GM12878 (cell line): ENCODE data around the gene HECTD3. TPM values are rescaled to one million over a fixed set of nuclear protein-coding genes. Genes with fewer than 3 reads are reported as not detected.

Experiments used
- ATAC-seq: fragments of 200-7000 bp; cut with Tn5 transposase; 3 replicates; pipeline ENCODE4 v1.9.1; 2020; ENCODE audit warnings: mild to moderate bottlenecking, moderate library complexity
- BruUV-seq: library from RNA; stranded (reverse); fragments of 400-500 nt; replicated peaks from 2 replicates; lab custom pipeline; 2021; lab: Mats Ljungman, UMichigan
- CTCF ChIA-PET: fragments of 300-600 bp; sonication (Branson Sonifier 250); formaldehyde crosslinking; extraction: SDS; loops from one replicate; lab custom pipeline; 2021; ENCODE audit warnings: inconsistent platforms; lab: Yijun Ruan, JAX
- POLR2A ChIA-PET: fragments of 350-600 bp; formaldehyde crosslinking; extraction: SDS; loops from one replicate; lab custom pipeline; 2021; ENCODE audit warnings: inconsistent platforms; lab: Charles Lee
- RAD21 ChIA-PET: fragments of 300-600 bp; sonication (Branson Sonifier 250); formaldehyde crosslinking; loops from one replicate; lab custom pipeline; 2023; ENCODE audit warnings: antibody characterized with exemption; ENCODE audit not compliant: unreplicated experiment; lab: Charles Lee
- SMC1A ChIA-PET: fragments of 300-600 bp; sonication (Branson Sonifier 250); formaldehyde crosslinking; loops from one replicate; lab custom pipeline; 2023; ENCODE audit not compliant: unreplicated experiment, uncharacterized antibody; lab: Charles Lee
- DNase-seq: peaks from one replicate; pipeline ENCODE4 v3.0.0-alpha.2; 2011; ENCODE audit warnings: low read depth, low spot score
- FAIRE-seq: peaks from 3 replicates; lab custom pipeline; 2011; peaks lifted over from hg19 to GRCh38; lab: Jason Lieb, UNC
- H2AFZ ChIP-seq: 2 replicates; pipeline ENCODE4 v1.6.0; 2011; ENCODE audit warnings: low read depth, low read length, control low read depth; ENCODE audit not compliant: control insufficient read depth
- H3K27ac ChIP-seq: 2 replicates; pipeline ENCODE4 v1.5.1; 2011; ENCODE audit warnings: control low read depth; ENCODE audit not compliant: control insufficient read depth, insufficient read depth
- H3K27me3 ChIP-seq, 2 experiments: replicated peaks in 1 of 2; 2 replicates each; pipeline versions ENCODE4 v1.6.0 to v1.6.1; 2011; ENCODE audit warnings: low read length in 1 of 2; ENCODE audit not compliant: control insufficient read depth in 2 of 2, insufficient read depth in 2 of 2
- H3K36me3 ChIP-seq, 2 experiments: 2 replicates each; pipeline ENCODE4 v1.5.1; 2011; ENCODE audit warnings: low read length in 1 of 2; ENCODE audit not compliant: control insufficient read depth in 2 of 2, insufficient read depth in 2 of 2
- H3K4me1 ChIP-seq: 2 replicates; pipeline ENCODE4 v1.6.1; 2011; ENCODE audit warnings: mild to moderate bottlenecking, low read length, moderate library complexity, mixed read lengths; ENCODE audit not compliant: control insufficient read depth, insufficient read depth
- H3K4me2 ChIP-seq: 2 replicates; pipeline ENCODE4 v1.6.0; 2011; ENCODE audit warnings: control low read depth; ENCODE audit not compliant: control insufficient read depth, insufficient read depth
- H3K4me3 ChIP-seq: fragments of 200-600 bp; sonication (generic); 2 replicates; pipeline ENCODE4 v1.5.1; 2016
- H3K79me2 ChIP-seq: 2 replicates; pipeline ENCODE4 v1.6.0; 2011; ENCODE audit warnings: low read length; ENCODE audit not compliant: control insufficient read depth, insufficient read depth
- H3K9ac ChIP-seq: 2 replicates; pipeline ENCODE4 v1.8.0; 2011; ENCODE audit warnings: low read length, control low read depth, mixed read lengths; ENCODE audit not compliant: control insufficient read depth, insufficient read depth
- H3K9me3 ChIP-seq: replicated peaks from 3 replicates; pipeline ENCODE4 v1.5.1; 2011; ENCODE audit warnings: mild to moderate bottlenecking, low read length; ENCODE audit not compliant: control insufficient read depth, insufficient read depth
- H4K20me1 ChIP-seq: 2 replicates; pipeline ENCODE4 v1.6.0; 2011; ENCODE audit not compliant: control insufficient read depth, insufficient read depth
- CHD2 ChIP-seq: IDR thresholded peaks from 2 replicates; pipeline ENCODE4 v1.6.1; 2011; ENCODE audit warnings: low read depth, low read length, improper control_type of control experiment, borderline replicate concordance
- CHD4 ChIP-seq: fragments of 200-600 bp; sonication (generic); IDR thresholded peaks from 2 replicates; pipeline ENCODE4 v1.6.1; 2016; ENCODE audit warnings: mild to moderate bottlenecking
- CUX1 ChIP-seq: IDR thresholded peaks from 2 replicates; pipeline ENCODE4 v1.6.1; 2012; ENCODE audit warnings: improper control_type of control experiment, low read depth, low read length; ENCODE audit not compliant: insufficient replicate concordance
- EGR1 ChIP-seq, 2 experiments: IDR thresholded peaks; 1 replicate in 1 of 2; 2 replicates in 1 of 2; pipeline ENCODE4 v1.6.1; 2011 to 2012; ENCODE audit warnings: low read depth in 2 of 2, low read length in 2 of 2, borderline replicate concordance in 1 of 2, mild to moderate bottlenecking in 1 of 2, moderate library complexity in 1 of 2
- GATAD2B ChIP-seq: fragments of 450-650 bp; conservative IDR thresholded peaks from 2 replicates; pipeline ENCODE4 v1.6.1; 2017; ENCODE audit warnings: low read depth, mild to moderate bottlenecking, moderate library complexity
- IKZF1 ChIP-seq: fragments of 450-650 bp; conservative IDR thresholded peaks from 2 replicates; pipeline ENCODE4 v1.6.1; 2017; ENCODE audit warnings: antibody characterized with exemption, mild to moderate bottlenecking
- MEF2B ChIP-seq: fragments of 450-650 bp; IDR thresholded peaks from 2 replicates; pipeline ENCODE4 v1.6.1; 2018; ENCODE audit warnings: mild to moderate bottlenecking, moderate library complexity; ENCODE audit not compliant: partially characterized antibody, poor library complexity, severe bottlenecking
- MLLT1 ChIP-seq: fragments of 450-650 bp; IDR thresholded peaks from 2 replicates; pipeline ENCODE4 v1.6.1; 2016; ENCODE audit warnings: mild to moderate bottlenecking
- MTA3 ChIP-seq: IDR thresholded peaks from 2 replicates; pipeline ENCODE4 v1.6.1; 2012; ENCODE audit warnings: low read length, inconsistent platforms, borderline replicate concordance
- MXI1 ChIP-seq: fragments of 150-350 bp; IDR thresholded peaks from 2 replicates; pipeline ENCODE4 v1.6.1; 2011; ENCODE audit warnings: low read depth, mild to moderate bottlenecking, inconsistent platforms, low read length, improper control_type of control experiment
- MYC ChIP-seq: IDR thresholded peaks from 2 replicates; pipeline ENCODE4 v1.6.1; 2011; ENCODE audit warnings: mild to moderate bottlenecking, low read length, moderate library complexity, inconsistent platforms; ENCODE audit not compliant: insufficient read depth, insufficient replicate concordance, insufficient read length, severe bottlenecking
- RAD21 ChIP-seq: IDR thresholded peaks from 2 replicates; pipeline ENCODE4 v1.6.1; 2011; ENCODE audit warnings: mild to moderate bottlenecking, low read depth, low read length, moderate library complexity; ENCODE audit not compliant: insufficient read depth
- SMAD1 ChIP-seq: fragments of 450-650 bp; IDR thresholded peaks from 2 replicates; pipeline ENCODE4 v1.6.1; 2018; ENCODE audit warnings: mild to moderate bottlenecking, low read depth; ENCODE audit not compliant: partially characterized antibody
- TAF1 ChIP-seq: IDR thresholded peaks from 2 replicates; pipeline ENCODE4 v1.6.1; 2011; ENCODE audit warnings: mild to moderate bottlenecking, low read depth, low read length, borderline replicate concordance
- TBL1XR1 ChIP-seq: IDR thresholded peaks from 2 replicates; pipeline ENCODE4 v1.6.1; 2012; ENCODE audit warnings: low read depth, low read length, improper control_type of control experiment
- WRNIP1 ChIP-seq: IDR thresholded peaks from 2 replicates; pipeline ENCODE4 v1.6.1; 2011; ENCODE audit warnings: low read depth, low read length, improper control_type of control experiment, borderline replicate concordance
- ZNF622 ChIP-seq: fragments of 450-650 bp; IDR thresholded peaks from 2 replicates; pipeline ENCODE4 v1.6.1; 2017; ENCODE audit warnings: mild to moderate bottlenecking, inconsistent platforms
- WGBS: methylation state at CpG from one replicate; pipeline ENCODE4 v1.1.6; 2016; ENCODE audit warnings: low lambda C conversion rate; ENCODE audit not compliant: insufficient replicate concordance, insufficient coverage; ENCODE audit errors: missing lambda C conversion rate; 5-methylcytosine and 5-hydroxymethylcytosine counted together
- in situ Hi-C: fragments of 300-500 bp; cut with MboI; formaldehyde crosslinking; loops from 9 replicates; pipeline ENCODE4 v1.14.3; 2018; ENCODE audit warnings: mixed read lengths
- intact Hi-C: fragments of 100-400 bp; cut with micrococcal nuclease; formaldehyde crosslinking; loops from one replicate; pipeline ENCODE4 v1.14.2; 2022; ENCODE audit not compliant: unreplicated experiment
- polyA plus RNA-seq, 11 experiments: library from polyadenylated mRNA; depleted of rRNA in 4 of 11; unstranded in 6 of 11; stranded (reverse) in 5 of 11; fragments of >200 nt; fragmentation: Nextera tagmentation in 4 of 11; fragmentation: Illumina TruSeq in 1 of 11; extraction: Ambion mirVana in 4 of 11; extraction: Trizol in 1 of 11; gene quantifications; 1 replicate in 1 of 11; 2 replicates in 10 of 11; pipeline versions ENCODE4 v1.2.1 to v1.2.3, GENCODE V29; 2011 to 2016; ENCODE audit warnings: inconsistent platforms in 2 of 11, missing spikeins in 2 of 11, low read depth in 1 of 11
- total RNA-seq, 4 experiments: library from RNA; depleted of rRNA in 3 of 4; stranded (reverse); fragments of >200 nt in 3 of 4; fragmentation: Illumina TruSeq in 1 of 4; extraction: Trizol in 1 of 4; gene quantifications; 2 replicates each; pipeline versions ENCODE4 v1.2.1 to v1.2.3, GENCODE V29; 2013 to 2021

The HECTD3 gene
- total and polyA plus RNA-seq, 10 of the 15 experiments (the other 5 are each of a cell fraction or from before 2014, with no cell fraction given): 3.4 to 30.4 (median 22.6) TPM

- BruUV-seq: no TSS peak
Measured at GRCh38 chr1:45032837-45033236, 21.7 kb upstream of the HECTD3 start.

More at GRCh38 chr1:45032837-45033236, 21.7 kb upstream of the HECTD3 start:
- H3K4me3 ChIP-seq: no peak overlapping the region
- POLR2A ChIA-PET: interaction anchor here (0.8 to 1.2 kb wide), 3 partner anchors 27 to 437 kb away, joined by 3 read pairs; no protein-coding TSS in a partner anchor
- intact Hi-C loops (no loop called here), in situ Hi-C loops (no loop called here)
- CTCF ChIA-PET: interaction anchor here (1.3 to 1.9 kb wide), 4 partner anchors 14 to 269 kb away, joined by 3 to 6 read pairs (median 6); no protein-coding TSS in a partner anchor
- H4K20me1 ChIP-seq: no peaks in the 10 kb centered on the region
- no peak overlapping the region for H3K4me2 ChIP-seq
- TF ChIP-seq RAD21 (no peak), TBL1XR1 (no peak), WRNIP1 (no peak), MEF2B (no peak), ZNF622 (no peak), MLLT1 (no peak), IKZF1 (no peak), MYC (no peak), SMAD1 (no peak), MXI1 (no peak), EGR1 (IDR thresholded peaks at IDR 0.05; ENCODE audit: borderline replicate concordance in 1 of 2, low read depth in 2 of 2, low read length in 2 of 2) (no peak), CHD2 (no peak), GATAD2B (no peak), CUX1 (no peak), CHD4 (no peak), MTA3 (no peak), TAF1 (no peak)
- no peaks in the 10 kb centered on the region for H3K27me3 ChIP-seq
- no peak overlapping the region for H3K27ac ChIP-seq
- H3K36me3 ChIP-seq: no peaks in the 10 kb centered on the region
- SMC1A ChIA-PET: interaction anchor here (0.6 to 2.4 kb wide), 7 partner anchors 9 to 437 kb away, joined by 3 to 20 read pairs (median 4); partner anchors contain the start of genes HECTD3 and UROD
- WGBS: 44% methylated on average over 2 of the region's 2 CpGs
- DNase-seq (no peak), ATAC-seq (no peak), FAIRE-seq (no peak)
- H3K9me3 ChIP-seq: no peaks in the 10 kb centered on the region
- H3K79me2 ChIP-seq: no peaks in the 10 kb centered on the region
- RAD21 ChIA-PET: interaction anchor here (0.7 to 1.7 kb wide), 8 partner anchors 9 to 467 kb away, joined by 3 to 15 read pairs (median 4); partner anchors contain the start of genes CCDC163, HECTD3 and UROD
- H3K4me1 ChIP-seq: peaks cover 4% of the 10 kb centered on the region
- no peak overlapping the region for H2AFZ ChIP-seq
- no peak overlapping the region for H3K9ac ChIP-seq
